Middle frontal gyrus (tissue), 1 donor: ENCODE measurements around the gene CDKN3.
"Not testable (repeated sequence)": the region's sequence is repeated elsewhere in the genome, so short reads cannot be mapped to it uniquely, and the experiment has no call there.

ENCODE experiments used
- DNase-seq: peaks from one replicate; pipeline ENCODE4 v3.0.0-alpha.2; 2015; ENCODE audit warnings: low spot score; ENCODE audit errors: extremely low spot score

CDKN3 gene

GRCh38 chr14:54453990-54454389 is 57.2 kb downstream of the CDKN3 start:
- DNase-seq = not testable (repeated sequence)

GRCh38 chr14:54455363-54455762 is 58.6 kb downstream of the CDKN3 start:
- no peak for DNase-seq

GRCh38 chr14:54456820-54457608 is 60.2 kb downstream of the CDKN3 start:
- DNase-seq = not testable (repeated sequence)

- no peak for DNase-seq
Observed at GRCh38 chr14:54457609-54457996, 60.8 kb downstream of the CDKN3 start.

- not testable (repeated sequence) for DNase-seq
Observed at GRCh38 chr14:54458536-54458935, 61.7 kb downstream of the CDKN3 start.

GRCh38 chr14:54459106-54459505 is 62.3 kb downstream of the CDKN3 start:
- no peak for DNase-seq

- no peak for DNase-seq
Observed at GRCh38 chr14:54462048-54462447, 65.2 kb downstream of the CDKN3 start.

- no peak for DNase-seq
Observed at GRCh38 chr14:54465654-54466053, 68.8 kb downstream of the CDKN3 start.

- DNase-seq = no peak
Observed at GRCh38 chr14:54467280-54467679, 70.5 kb downstream of the CDKN3 start.
